Bronchial smooth muscle cell (primary cell): ENCODE results near the gene NCOA4. TPM values are rescaled to one million over a fixed set of nuclear protein-coding genes. Genes with fewer than 3 reads are reported as not detected.

Experiments used
- total RNA-seq: library from RNA; depleted of rRNA; stranded (reverse); fragments of >200 nt; gene quantifications from 2 replicates; pipeline ENCODE4 v1.2.1, GENCODE V29; 2014

The NCOA4 gene
- 176 and 203 TPM in 2 replicates for total RNA-seq

DNA sequence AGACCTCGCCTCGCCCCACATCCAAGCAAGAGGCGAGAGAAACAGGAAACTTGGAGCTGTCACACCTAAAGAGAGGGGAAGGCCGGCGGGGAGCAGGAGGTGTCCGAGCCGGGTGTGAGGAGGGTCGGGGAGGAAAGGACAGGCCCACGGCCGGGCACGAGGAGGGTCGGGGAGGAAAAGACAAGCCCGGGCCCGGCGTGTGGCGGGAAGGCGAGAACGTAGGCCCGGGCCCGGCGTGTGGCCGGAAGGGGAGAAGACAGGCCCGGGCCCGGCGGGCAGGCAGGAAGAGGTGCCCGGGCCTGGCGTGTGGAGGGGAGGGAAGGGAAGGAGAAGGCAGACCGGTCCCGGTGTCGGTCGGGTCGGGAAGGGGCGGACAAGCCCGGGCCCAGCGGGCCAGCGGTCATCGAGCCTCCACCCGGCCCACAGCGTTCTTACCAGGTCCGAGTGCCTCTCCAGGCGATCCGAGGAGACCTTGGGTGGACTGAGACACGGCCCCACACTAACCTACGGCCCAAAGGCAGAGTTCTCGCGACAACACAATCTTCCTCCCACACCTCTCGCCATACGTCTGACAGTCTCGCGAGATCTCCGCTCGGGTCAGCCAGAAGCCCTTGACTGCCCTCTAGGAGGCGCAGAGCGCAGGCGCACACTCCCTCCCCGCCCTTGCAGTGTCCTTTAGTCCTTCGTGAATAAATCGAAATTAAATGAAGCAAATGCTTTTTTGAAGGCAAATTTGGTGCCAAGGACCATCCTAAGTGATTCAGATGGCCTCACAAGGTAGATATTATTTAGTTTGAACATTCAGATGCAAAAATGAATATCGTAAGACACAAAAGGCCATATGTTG, at the start of gene NCOA4:
Gene NCOA4, minus strand, starts transcription at position 533 of the 847 bp plus-strand sequence. CDS start 13,943 bp downstream, outside the sequence.

DNA sequence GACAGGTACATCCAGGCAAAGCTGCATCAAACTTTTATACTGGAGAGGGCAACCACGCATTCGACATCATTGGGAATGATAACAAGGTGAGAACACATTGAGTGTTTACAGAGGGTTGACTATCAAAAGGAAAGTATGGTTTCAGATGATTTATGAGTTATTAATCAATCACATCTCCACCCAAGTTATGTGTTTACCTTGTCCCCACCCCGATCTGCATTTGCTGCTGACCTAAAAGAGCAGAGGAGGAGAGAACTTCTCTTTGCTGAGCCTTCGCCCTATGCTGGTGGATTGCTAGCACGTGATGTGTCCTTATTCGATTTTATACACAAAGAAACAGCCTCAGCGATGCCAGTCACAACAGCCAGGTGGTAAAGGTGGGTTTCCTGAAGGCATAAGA, 15.8 kb upstream of the NCOA4 start, which contains the start of gene MSMB:
Gene MSMB, minus strand, starts transcription at position 9 of the 400 bp plus-strand sequence. CDS start 32 bp downstream, outside the sequence.

DNA sequence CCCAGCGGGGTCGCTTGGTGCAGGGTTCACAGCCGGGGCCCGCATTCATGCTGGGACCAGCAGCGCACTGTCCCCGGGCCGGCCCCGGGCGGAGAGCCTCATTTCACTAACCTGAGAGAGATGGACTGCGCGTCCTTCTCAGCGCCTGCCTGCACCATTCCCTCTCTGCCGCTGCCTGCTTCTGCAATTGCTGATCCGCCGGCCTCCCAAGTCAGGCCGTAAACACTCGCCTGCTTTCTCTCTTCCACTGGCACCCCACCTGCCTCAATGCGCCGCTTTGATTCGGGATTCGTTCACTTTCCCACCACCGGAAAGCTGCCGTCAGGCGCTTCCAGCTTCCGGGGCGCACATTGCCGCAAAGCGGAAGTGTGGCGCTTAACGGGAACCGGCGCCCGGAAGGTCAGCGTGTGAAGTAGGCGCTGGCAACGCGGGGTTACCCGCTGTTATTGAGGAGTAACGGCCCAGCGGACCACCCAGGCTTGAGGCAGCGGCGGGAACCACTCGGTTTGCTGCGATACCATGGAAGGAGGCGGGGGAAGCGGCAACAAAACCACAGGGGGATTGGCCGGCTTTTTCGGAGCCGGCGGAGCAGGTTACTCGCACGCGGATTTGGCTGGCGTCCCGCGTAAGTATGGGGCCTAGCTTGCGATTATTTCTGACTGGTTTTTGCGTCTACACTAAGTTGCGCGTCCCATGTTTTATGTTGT, 58.2 kb downstream of the NCOA4 start, which contains the start of gene TIMM23:
Gene TIMM23, plus strand, starts transcription at position 384 of the 707 bp plus-strand sequence. Its CDS starts 136 bp downstream, at position 520.

Other genes starting within 250 kb of the NCOA4 start
- gene AGAP4, start 183.1 kb downstream of the NCOA4 start, total RNA-seq: 1.9 and 4.3 TPM in 2 replicates
- gene TIMM23, start 58.1 kb downstream of the NCOA4 start, total RNA-seq: 49.5 and 71.4 TPM in 2 replicates
- gene MSMB, start 15.6 kb upstream of the NCOA4 start, total RNA-seq: not detected in 2 replicates